NCI-H446 treated with DMSO at 0.1 percent for 48 hours (cell line): ENCODE measurements around the gene ELAPOR1.

Experiments
- DNase-seq: peaks from one replicate; lab custom pipeline; 2025; lab: John Stamatoyannopoulos, UW

The ELAPOR1 gene

GRCh38 chr1:109094871-109095270, 19.0 kb upstream of the ELAPOR1 start:
- no peak for DNase-seq

DNA sequence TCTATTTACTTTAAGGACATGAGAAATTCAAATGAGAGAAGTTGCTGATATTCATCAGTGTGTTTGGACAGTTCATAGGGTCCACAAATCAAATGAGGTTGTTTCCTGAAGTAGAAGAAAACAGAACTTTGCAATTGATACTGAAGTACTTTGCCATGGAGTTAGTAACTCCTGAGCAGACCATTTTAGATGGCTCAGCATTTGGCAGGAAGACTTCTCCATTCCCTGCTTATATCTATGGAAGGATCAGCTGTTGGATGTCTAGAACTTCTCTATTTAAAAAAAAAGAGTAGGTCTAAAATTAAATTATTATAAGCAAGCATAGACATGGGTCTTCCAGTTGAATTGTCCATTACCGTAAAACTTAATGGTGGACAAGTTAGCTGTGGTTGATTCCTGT, 18.3 kb upstream of the ELAPOR1 start:
- DNase-seq: no peak

GRCh38 chr1:109096120-109096519, 17.8 kb upstream of the ELAPOR1 start:
- no peak for DNase-seq

GRCh38 chr1:109099938-109100773, 13.8 kb upstream of the ELAPOR1 start:
- peak; percentile 96 for DNase-seq

- DNase-seq: no peak
Observed at GRCh38 chr1:109104364-109105151, 9.4 kb upstream of the ELAPOR1 start.

DNA sequence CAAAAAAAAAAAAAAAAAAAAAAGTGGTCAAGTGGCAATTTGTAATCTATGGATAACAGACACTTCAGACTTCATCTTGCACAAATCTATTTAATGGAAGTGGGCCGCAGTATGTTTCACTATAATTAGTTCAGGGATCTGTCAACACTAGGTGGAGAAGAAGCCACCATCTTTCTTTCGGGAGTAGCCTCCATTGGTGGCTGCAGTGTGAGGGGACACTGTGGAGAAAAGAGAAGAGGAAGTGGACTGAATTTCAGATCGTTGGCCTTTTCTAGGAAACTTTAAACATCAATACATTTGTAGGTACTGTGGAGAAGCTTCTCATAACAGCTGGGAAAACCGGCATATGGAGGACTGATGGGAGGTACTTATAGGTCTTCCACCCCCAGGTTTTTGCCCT, 8.0 kb upstream of the ELAPOR1 start:
- no peak for DNase-seq

DNA sequence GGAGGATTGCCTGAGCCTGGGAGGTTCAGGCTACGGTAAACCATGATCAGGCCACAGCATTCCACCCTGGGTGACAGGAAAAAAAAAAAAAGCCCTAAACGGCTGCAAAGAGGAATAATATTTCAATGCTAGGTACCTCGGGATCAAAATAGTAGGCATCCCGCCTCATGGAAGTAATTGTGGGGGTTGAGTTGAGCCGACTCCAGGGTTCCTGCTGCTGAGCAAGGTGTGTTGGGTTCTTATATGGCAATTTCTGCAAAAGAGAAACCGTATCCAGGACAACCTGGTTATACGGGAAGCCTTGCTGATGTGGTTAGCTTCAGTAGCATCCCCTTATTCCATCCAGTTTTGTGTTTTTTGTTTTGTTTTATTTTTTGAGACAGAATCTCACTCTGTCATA, 6.1 kb upstream of the ELAPOR1 start:
- no peak for DNase-seq

- no peak for DNase-seq
Observed at GRCh38 chr1:109109906-109110305, 4.0 kb upstream of the ELAPOR1 start.

DNA sequence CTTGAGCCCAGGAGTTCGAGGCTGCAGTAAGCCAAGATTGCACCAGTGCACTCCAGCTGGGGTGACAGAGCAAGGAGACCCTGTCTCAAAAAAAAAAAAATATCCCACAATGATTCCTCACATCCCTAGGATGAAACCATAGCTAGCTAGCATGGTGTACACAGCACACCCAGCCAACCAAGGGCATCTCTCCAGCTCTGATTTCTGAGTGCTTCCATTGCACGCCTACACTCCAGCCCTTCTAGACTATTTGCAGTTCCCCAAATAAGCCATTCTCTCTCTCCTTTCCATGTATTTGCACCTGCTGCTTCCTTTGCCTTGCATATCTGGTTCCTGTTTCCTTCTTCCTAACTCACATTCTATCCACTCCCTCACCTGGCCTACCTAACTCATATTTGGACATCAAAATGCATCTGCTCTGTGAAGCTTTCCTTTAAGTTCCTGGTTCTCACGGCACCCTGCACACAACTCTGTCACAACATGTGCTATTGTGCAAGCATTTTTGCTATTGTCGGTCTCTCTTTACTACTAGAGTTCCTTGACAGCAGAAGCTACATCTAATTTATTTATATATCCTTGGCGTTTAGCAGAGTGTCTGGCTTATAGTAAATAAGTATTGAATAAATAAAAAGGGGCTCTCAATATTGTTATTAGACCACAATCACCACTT, 2.4 kb upstream of the ELAPOR1 start:
- no peak for DNase-seq

- peak; percentile 18 for DNase-seq
Observed at GRCh38 chr1:109112056-109112651, 1.8 kb upstream of the ELAPOR1 start.

DNA sequence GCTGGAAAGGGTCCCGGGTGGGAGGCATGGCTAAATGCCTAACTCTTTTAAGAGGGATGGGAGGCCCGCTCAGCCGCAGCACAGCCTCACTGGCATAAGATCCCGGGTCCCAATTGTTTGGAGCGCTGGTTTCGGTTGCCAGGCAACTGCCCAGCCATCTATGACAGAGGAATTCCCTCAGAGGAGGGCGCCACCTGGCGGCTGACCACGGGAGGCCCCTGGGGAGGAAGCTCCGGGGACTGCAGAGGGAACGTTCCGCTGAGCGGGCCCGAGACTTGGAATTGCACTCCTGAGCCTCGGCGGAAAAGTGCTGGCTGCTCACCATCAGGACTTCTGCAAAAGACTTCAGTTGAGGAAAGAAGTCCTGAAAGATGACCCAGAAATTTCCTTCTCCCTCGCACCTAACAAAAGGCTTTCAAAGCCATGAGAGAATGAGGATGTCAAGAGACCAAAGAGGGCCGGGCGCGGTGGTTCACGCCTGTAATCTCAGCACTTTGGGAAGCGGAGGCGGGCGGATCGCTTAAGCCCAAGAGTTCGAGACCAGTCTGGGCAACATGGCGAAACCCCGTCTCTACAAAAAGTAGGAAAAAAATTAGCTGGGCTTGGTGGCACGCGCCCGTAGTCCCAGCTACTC, 1.1 kb upstream of the ELAPOR1 start:
- DNase-seq: peak; percentile 82

GRCh38 chr1:109114342-109114674, 393 bp downstream of the ELAPOR1 start:
- no peak for DNase-seq

DNA sequence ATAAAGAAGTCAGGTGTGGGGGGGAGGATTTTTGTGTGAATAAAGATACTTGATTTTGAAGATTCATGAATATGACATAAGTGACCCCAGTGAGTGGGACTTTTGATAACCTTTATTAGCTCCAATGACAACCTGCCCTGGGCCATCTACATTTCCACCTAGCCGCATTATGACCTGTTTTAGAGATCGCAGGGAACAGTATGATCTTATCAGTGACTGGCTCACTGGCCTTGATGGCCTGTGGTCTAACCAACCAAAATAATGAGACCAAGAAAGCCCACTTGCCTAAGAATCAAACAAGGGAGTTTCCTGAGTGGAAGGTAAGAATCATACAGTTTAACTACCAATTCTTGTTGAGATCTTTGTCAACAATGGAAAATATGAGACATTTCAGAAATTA, 1.8 kb downstream of the ELAPOR1 start:
- DNase-seq: no peak

DNA sequence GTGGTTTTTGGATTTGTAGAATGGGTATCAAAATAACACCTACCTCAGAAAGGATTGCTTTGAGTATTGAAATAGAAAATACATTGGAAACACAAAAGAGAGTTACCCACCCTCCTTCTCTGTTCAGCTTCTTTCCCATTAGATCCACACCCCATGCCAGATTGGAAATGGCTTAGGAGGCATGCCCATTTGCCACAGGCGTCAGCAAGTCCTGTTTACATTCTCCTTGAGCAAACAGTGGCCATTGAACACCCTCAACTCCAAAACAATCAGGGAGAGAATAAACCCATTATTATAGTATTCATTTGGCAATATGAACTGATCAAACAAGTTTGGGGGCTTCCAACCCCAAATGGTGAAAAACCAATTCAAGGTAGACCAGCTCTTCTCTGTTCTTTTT, 2.4 kb downstream of the ELAPOR1 start:
- DNase-seq: peak; percentile 62

GRCh38 chr1:109118089-109118488, 4.2 kb downstream of the ELAPOR1 start:
- peak; percentile 17 for DNase-seq

- DNase-seq: no peak
Observed at GRCh38 chr1:109120356-109120755, 6.4 kb downstream of the ELAPOR1 start.

GRCh38 chr1:109131059-109131458, 17.1 kb downstream of the ELAPOR1 start:
- no peak for DNase-seq

- no peak for DNase-seq
Observed at GRCh38 chr1:109131800-109132199, 17.9 kb downstream of the ELAPOR1 start.

DNA sequence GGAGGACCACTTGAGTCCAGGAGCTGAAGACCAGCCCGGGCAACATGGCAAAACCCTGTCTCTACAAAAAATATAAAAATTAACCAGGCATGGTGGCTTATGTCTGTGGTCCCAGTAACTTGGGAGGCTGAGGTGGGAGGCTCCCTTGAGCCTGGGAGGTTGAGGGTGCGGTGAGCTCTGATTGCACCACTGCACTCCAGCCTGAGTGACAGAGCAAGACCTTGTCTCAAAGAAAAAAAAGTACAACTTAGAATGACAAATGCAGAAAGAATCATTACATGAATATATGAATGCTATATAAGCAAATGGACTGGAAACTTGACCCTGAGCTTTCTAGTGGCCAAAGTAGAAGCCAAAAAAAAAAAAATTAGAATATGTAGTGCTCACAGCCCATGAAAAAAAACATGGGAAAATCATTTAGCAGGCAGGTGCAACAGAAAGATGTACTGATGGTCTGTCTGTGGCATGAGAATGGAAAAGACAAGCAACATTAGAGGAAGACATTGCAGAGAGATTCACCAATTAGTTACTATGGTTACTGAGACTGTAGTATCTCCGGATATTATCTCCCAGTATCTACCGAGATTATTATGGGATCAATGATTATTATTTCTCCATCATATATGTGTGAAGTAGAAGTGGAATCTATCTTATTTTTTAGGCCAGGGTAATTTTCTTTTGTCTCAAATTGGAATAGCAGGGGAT, 19.2 kb downstream of the ELAPOR1 start:
- peak; percentile 78 for DNase-seq

GRCh38 chr1:109133815-109134214, 19.9 kb downstream of the ELAPOR1 start:
- DNase-seq: peak; percentile 96

GRCh38 chr1:109134423-109134822, 20.5 kb downstream of the ELAPOR1 start:
- DNase-seq: no peak
